NCI-H1105 (cell line): ENCODE results near the gene RPS6KA1.
"Not testable (repeated sequence)": the region's sequence is repeated elsewhere in the genome, so short reads cannot be mapped to it uniquely, and the experiment has no call there.

Experiments used
- DNase-seq: peaks from one replicate; lab custom pipeline; 2025; lab: John Stamatoyannopoulos, UW

Gene RPS6KA1

GRCh38 chr1:26597629-26598039 lies 68.1 kb downstream of the RPS6KA1 start:
- DNase-seq: peak; percentile 52

DNA sequence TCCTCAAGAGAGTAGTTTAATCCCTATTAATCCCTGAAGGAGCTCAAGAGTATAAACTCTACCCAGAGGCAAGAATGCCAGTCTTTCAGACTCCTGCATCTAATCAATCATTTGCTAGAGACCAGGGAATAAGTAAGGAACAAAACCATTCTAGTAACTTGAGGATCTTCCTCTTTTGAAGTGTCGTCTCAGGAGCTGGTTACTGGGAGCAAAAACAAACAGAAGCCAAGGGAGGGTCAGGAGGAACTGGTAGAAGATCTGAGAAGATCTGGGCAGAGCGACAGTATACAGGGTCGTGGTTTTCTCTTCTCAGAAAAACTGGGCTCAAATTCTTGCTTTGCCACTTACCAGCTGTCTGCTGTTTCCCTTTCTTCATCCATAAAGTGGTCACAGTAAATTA lies 69.3 kb downstream of the RPS6KA1 start:
- DNase-seq: no peak

DNA sequence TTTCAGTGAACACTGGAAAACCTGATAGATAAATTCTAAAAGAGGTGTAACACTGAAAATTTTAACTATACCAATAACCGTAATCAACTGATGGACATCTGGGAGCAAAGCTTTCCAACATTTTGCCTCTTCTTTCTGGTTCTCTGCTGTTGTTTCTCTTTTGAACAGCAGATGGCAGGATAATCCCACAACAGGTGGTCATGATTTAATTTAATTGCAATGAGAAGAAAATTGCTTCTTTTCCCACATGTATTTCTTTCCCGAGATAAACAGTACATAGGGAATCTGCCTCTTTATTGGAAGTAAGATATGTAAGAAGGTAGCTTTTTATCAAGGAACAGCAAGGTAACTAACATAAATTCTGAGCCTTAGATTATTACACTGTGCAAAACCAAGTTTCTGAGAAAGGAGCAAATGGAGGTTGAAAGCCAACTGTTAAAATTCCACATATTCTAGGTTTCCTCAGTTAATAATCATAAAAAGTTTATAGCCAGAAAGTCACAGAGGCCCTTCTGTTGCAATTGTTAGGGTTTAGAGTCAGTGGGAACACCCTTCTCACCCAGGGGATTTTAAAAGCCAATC lies 72.9 kb downstream of the RPS6KA1 start:
- peak; percentile 63 for DNase-seq

- no peak for DNase-seq
These were observed 74.3 kb downstream of the RPS6KA1 start for GRCh38 chr1:26603856-26604255.

DNA sequence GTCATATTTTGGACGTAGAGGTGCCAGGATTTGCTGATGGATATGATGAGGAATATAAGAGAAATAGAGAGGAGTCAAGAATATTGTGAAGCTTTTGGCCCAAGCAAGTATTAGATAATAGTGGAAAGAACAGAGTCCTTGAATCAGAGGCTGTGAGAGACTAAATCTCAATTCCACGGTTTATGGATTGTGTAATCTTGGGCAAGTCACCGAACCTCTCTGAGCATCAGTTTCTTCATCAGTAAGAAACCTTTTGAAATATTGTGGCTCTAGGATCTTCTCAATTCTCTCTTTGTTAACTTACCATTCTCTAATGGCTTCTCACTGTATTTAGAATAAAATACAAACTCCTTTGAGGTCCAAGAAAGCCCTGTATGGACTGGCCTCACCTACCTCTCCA lies 77.6 kb downstream of the RPS6KA1 start:
- DNase-seq: no peak

DNA sequence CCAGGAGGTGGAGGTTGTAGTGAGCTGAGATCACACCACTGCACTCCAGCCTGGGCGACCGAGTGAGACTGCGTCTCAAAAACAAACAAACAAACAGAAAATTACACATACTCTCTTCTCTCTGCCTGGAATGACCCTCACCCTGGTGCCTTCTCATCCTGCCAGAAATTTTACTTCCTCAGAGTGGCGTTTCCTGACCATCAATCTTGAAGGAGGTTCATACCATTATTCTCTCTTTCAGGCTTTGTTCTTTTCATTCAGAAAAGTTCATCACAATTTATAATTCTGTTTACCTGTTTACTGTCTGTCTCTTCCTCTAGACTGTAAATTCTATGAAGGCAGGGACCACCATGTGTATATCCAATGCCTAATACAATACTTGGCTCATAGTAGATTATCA lies 79.3 kb downstream of the RPS6KA1 start:
- no peak for DNase-seq

- DNase-seq: no peak
These were observed 81.2 kb downstream of the RPS6KA1 start for GRCh38 chr1:26610781-26611180.

DNA sequence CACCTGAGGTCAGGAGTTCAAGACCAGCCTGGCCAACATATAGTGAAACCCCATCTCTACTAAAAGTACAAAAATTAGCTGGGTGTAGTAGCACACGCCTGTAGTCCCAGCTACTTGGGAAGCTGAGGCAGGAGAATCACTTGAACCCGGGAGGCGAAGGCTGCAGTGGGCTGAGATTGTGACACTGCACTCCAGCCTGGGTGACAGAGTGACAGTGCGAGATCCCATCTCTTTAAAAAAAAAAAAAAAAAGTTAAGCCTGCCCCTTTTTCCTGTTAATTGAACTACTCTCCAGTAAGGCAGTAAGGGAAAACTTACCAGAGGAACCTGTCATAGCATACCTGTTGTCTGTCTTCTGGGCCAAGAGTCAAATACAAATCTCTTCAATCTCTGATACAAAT lies 83.1 kb downstream of the RPS6KA1 start:
- not testable (repeated sequence) for DNase-seq

DNA sequence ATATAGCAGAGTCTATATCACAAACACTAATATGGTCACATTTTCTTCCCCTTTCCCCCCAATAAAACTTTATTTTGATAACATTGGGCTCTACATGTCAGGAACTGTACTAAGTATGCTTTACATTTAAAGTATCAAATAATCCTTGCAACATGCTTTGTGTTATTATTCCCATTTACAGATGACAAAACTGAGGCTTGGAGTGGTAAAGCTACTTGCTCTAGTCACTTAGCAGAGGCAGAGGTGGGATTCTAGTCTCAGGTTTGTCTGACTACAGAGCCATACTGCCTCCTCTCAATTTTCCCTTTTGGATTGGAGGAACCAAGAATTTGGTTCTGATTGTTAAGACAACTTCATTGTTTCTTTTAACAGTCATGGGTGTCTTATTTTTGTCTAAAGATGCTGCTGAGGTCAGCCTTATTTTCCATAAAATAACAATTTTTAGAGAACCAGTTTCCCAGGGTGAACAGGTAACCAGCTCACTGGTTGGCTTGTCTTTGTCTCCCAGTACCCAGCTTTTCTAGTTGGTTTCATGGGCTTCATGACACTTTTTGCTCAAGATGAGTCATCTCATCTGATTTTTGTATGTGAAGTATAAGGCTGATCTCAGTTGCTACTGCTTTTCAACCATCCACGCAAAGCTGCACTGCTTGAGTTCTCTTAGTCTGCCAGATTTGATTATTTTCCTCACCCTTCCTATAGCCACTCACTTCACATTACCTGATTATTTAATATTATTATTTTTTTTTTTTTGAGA lies 85.3 kb downstream of the RPS6KA1 start:
- no peak for DNase-seq

DNA sequence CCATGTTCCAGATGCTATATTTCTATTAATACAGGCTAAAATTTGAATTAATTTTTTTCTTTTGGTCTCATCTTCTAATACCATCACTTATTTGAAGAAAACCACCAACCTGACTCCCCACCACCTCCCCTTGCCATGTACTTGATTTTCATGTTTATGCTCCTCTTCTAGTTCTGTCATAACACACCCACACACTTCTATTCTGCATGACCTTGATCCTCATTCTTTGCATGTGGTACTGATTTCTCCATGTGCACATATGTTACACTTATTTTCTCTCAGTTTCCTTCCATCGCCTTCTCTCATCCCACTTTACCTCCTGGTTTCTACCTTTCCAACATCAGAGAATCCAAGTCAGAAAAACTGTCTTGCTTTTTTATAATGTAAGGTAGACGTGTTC lies 87.3 kb downstream of the RPS6KA1 start:
- DNase-seq: no peak

DNA sequence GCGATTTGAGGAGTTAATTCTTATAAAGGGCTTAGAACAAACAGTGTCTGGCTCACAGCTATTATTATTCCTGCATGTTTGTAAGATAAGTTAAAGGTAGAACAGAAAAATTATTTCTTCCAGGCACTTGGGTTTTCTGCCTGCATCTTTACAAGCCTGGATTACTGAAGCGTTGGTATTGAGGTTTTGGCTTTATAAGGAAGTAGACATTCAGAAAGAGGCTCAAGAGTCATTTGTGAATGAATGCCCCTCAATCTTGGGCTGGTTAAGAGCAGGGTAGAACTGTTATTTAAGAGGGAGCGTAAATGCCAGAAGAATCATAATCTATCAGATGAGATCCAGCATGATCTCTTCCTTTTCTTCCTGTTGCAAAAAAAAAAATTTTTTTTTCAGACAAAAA lies 89.0 kb downstream of the RPS6KA1 start:
- DNase-seq: no peak
